Caki2 (cell line): Measurements from ENCODE around the gene UQCRHL. TPM values are rescaled to one million over a fixed set of nuclear protein-coding genes. Genes with fewer than 3 reads are reported as not detected.
"Not testable (repeated sequence)": the region's sequence is repeated elsewhere in the genome, so short reads cannot be mapped to it uniquely, and the experiment has no call there.

Experiments used
- DNase-seq: peaks from one replicate; pipeline ENCODE4 v3.0.0-alpha.2; 2015; ENCODE audit warnings: low read depth
- in situ Hi-C: cut with HindIII; loops from 2 replicates; pipeline ENCODE4 v1.10.0; 2016; ENCODE audit warnings: low sequenced_read_pairs, low pct_unique_long_range_greater_than_20kb, mixed read lengths
- total RNA-seq: library from RNA; depleted of rRNA; stranded (reverse); fragments of >200 nt; shearing (Covaris generic); gene quantifications from 2 replicates; pipeline ENCODE4 v1.2.3, GENCODE V29; 2014; ENCODE audit warnings: low replicate concordance

The UQCRHL gene
- total RNA-seq, 1 experiment from 2014 or later, result 4.0 TPM

- no peak for DNase-seq
- in situ Hi-C loops, result no loop called here
These were observed 29.6 kb upstream of the UQCRHL start for GRCh38 chr1:15836772-15837669.

- in situ Hi-C loops, DNase-seq: not testable (repeated sequence)
These were observed 29.0 kb upstream of the UQCRHL start for GRCh38 chr1:15836511-15836771.

DNA sequence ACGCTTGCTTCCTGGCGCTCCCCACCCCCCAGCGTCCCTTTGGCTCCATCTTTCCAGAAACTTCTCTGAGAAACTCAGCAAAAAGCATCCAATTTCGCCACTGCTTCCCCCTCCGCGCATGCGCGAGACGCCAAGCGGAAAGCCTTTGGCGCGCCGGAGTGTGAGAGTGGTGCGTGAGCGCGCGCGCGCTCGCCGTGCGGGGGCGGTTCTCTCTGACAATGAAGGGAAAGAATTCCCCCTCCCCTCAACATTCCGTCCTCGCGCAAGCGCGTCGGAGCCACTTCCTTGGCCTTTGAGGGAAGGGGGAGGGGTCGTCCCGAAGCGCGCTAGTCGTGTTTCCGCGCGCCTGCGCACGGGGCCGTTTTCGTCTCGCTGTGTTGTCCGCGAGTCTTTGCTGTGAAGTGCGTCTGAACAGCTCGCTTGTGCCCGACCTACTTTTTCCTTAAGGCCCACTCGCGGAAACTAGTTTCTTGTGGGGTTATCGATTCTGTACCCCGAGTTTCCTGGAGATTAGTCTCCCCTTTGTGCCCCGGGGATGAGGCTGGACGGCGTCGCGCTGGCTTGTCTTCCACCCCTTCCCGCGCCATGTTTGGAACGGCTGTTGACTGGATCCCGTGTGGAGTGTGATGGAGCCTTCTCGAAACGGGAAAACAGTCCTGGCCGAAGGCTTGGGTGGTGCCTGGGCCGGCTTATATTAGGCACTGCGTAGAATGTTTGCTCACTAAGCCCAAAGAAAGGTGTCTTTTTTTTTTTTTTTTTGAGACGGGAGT, 28.5 kb upstream of the UQCRHL start:
- in situ Hi-C loops, result no loop called here
- DNase-seq, result peak; percentile 99

- DNase-seq, result no peak
- in situ Hi-C loops, result no loop called here
These were observed 27.8 kb upstream of the UQCRHL start for GRCh38 chr1:15835205-15835740.

DNA sequence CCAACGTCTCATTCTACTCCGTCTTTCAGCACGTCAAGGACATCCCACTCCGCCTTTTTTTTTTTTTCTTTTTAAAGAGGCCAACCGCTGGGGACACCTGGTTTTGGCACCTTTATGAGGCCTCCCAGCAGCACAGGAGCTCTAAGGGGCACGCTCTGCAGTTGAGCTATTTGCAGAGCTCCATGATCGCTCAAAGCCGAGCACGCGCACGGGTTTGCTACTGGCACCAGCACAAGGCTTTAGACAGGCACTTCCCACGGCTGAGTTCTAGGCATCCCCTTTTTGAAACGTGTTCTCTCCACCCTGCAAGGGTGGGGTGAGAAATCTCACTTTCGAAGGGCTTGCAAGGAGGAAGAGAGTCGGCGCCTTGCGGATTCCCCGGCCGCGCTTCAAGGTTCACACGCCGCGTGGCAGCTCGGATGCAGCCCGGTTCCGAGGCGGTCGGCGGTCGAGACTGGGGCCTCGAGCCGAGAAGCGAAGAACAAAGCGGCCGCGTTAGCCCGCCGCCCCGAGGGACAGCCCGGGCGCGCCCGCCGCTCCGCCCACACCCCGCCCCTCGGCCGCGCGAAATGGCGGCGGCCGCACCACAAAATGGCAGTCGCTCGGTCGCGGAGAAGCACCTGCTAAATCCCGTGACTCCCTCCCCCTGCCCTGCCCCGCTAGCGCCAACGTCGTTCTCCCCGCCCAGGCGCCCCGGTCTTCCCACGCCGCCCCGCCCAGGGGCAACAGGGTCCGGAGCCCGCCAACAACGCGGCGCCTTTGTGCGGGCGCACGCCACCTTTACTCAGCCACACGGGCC, 27.2 kb upstream of the UQCRHL start:
- in situ Hi-C loops, result no loop called here
- peak; percentile 91 for DNase-seq

- in situ Hi-C loops, result no loop called here
- no peak for DNase-seq
These were observed 26.5 kb upstream of the UQCRHL start for GRCh38 chr1:15833842-15834405.

GRCh38 chr1:15833069-15833679, 25.7 kb upstream of the UQCRHL start:
- in situ Hi-C loops, result no loop called here
- DNase-seq, result peak; percentile 89

DNA sequence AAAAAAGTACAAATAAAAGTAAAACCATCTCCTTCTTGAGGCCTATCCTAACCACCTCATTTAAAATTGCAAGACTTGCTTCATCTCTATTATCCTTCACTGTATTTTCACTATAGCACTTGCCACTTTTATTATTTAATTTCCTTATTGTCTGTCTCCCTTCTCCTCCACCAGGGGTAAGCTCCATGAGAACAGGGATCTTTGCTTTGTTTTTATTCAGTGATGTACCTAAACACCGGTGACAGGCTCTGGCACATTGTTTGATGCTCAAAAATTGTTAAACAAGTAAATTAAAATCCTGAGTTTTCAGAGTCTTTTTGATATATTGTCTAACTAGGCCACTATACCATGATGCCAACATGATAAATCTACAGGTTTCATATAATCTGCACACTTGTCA, 22.8 kb upstream of the UQCRHL start:
- DNase-seq, result no peak
- in situ Hi-C loops, result no loop called here

- in situ Hi-C loops, DNase-seq: not testable (repeated sequence)
These were observed 21.5 kb upstream of the UQCRHL start for GRCh38 chr1:15828931-15829330.

- DNase-seq, in situ Hi-C loops: not testable (repeated sequence)
These were observed 20.1 kb upstream of the UQCRHL start for GRCh38 chr1:15827567-15827966.

- in situ Hi-C loops, result no loop called here
- no peak for DNase-seq
These were observed 19.5 kb upstream of the UQCRHL start for GRCh38 chr1:15826810-15827507.

GRCh38 chr1:15825800-15826199, 18.4 kb upstream of the UQCRHL start:
- in situ Hi-C loops, result no loop called here
- peak; percentile 47 for DNase-seq

GRCh38 chr1:15820478-15820877, 13.0 kb upstream of the UQCRHL start:
- in situ Hi-C loops, result no loop called here
- no peak for DNase-seq

GRCh38 chr1:15816674-15817073, 9.2 kb upstream of the UQCRHL start:
- no peak for DNase-seq
- in situ Hi-C loops, result no loop called here

- in situ Hi-C loops, result no loop called here
- DNase-seq, result no peak
These were observed 2.6 kb upstream of the UQCRHL start for GRCh38 chr1:15810073-15810472.

- no peak for DNase-seq
- in situ Hi-C loops, result no loop called here
These were observed 1.5 kb upstream of the UQCRHL start for GRCh38 chr1:15808955-15809354.

- in situ Hi-C loops, result no loop called here
- DNase-seq, result no peak
These were observed 328 bp downstream of the UQCRHL start for GRCh38 chr1:15807121-15807520.
